ENCODE measurements around the gene FPGS.
"Not testable (repeated sequence)": the region's sequence is repeated elsewhere in the genome, so short reads cannot be mapped to it uniquely, and the experiment has no call there.

DNA sequence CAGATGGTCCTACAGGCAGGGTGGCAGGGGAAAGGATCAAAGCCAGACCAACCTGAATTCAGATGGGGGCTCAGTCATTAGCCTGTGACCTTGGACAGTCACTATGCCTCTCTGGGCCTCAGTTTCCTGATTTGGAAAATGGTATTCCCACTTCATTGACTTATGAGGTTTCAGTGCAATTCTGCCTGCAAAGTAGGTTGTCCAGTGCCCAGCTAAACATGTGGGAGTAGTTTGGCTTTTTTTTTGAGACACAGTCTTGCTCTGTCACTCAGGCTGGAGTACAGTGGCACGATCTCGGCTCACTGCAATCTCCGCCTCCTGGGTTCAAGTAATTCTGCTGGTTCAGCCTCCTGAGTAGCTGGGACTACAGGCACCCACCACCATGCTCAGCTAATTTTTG, 33.9 kb downstream of the FPGS start:
- not testable (repeated sequence) for TF ChIP-seq CTCF, POLR2A, EP300, POLR2AphosphoS5 (IDR thresholded peaks at IDR 0.05)

All from stomach (tissue), 4 donors.